ENCODE results near the gene LGALS4.
"Not testable (repeated sequence)": the region's sequence is repeated elsewhere in the genome, so short reads cannot be mapped to it uniquely, and the experiment has no call there.

The LGALS4 gene

DNA sequence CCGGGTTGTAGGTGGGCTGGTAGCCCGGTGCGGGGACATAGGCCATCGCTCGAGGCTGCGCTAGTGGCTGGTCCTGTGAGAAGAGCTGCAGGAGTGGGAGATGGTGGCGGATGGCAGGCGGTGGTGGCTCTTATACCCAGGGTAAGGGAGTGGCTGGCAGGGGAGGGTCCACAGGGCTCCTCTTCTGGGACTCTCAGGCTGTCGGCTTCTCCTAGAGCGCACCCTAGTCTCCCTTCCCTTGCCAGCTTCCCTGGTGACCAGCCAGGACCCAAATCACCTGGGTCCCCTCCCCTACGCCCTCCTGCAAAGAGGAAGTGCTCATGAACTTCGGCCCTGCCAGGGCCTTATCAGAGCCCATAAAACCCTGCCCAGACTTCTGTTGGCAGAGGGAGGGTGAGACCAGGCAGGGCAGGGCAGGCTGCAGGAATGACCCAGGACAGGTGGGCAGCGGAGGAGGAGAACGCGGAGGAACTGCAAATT lies at the start of gene LGALS4:
LGALS4 (minus strand) TSS at position 105 of the 480 bp plus-strand sequence; CDS start at position 46, 59 bp downstream.
- no peak for DNase-seq (ENCODE audit: low read depth in 2 of 2)

DNA sequence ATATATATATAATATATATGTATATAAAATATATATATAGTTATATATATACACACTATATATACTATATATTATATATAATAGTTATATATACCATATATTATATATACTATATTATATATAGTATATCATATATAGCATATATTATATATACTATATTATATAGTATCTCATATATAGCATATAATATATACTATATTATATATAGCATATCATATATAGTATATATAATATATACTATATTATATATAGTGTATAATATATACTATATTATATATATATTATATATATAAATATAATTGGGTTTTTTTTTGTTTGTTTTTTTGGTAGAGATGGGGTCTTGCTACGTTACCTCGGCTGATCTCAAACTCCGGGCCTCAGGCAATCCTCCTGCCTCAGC lies 48.6 kb upstream of the LGALS4 start:
- no peak for DNase-seq (ENCODE audit: low read depth in 2 of 2)

DNA sequence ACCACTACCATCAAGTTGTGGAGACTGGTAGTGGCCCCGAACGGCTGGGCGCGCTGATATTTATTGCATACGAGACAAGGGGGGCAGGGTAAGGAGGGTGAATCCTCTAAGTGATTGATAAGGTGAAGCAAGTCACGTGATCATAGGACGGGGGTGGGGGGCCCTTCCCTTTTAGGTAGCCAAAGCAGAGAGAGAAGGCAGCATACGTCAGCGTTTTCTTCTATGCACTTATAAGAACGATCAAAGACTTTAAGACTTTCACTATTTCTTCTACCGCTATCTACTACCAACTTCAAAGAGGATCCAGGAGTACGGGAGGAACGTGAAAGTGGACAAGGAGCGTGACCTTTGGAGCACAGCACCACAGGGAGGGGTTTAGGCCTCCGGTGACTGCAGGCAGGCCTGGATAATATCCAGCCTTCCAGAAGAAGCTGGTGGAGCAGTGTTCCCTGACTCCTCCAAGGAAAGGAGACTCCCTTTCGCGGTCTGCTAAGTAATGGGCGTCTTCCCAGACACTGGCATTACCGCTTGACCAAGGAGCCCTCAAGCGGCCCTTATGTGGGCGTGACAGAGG lies 47.0 kb upstream of the LGALS4 start:
- DNase-seq (ENCODE audit: low read depth in 2 of 2) = not testable (repeated sequence)

DNA sequence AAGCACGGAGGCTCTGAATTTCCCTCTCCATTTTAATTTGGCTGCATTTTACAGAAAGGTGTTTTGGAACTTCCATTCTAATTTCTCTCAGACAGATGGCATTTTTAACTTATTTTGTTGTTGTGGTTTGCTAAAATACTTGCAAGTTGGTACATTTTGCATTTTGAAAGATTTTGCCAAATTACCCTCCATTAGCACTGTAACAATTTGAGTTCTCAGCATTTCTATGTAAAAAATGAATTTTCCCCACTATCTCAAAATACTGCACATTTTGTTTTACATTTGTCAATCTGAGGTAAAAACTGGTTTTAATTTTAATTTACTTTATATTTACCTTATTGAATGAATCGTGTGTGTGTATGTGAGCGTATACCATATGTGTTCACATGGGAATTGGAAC lies 44.1 kb upstream of the LGALS4 start:
- DNase-seq (ENCODE audit: low read depth in 2 of 2) = no peak

DNA sequence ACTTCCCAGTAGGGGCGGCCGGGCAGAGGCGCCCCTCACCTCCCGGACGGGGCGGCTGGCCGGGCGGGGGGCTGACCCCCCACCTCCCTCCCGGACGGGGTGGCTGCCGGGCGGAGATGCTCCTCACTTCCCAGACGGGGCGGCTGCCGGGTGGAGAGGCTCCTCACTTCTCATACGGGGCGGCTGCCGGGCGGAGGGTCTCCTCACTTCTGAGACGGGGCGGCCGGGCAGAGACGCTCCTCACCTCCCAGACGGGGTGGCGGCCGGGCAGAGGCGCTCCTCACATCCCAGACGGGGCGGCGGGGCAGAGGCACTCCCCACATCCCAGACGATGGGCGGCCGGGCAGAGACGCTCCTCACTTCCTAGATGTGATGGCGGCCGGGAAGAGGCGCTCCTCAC lies 43.0 kb upstream of the LGALS4 start:
- DNase-seq (ENCODE audit: low read depth in 2 of 2) = not testable (repeated sequence)

DNA sequence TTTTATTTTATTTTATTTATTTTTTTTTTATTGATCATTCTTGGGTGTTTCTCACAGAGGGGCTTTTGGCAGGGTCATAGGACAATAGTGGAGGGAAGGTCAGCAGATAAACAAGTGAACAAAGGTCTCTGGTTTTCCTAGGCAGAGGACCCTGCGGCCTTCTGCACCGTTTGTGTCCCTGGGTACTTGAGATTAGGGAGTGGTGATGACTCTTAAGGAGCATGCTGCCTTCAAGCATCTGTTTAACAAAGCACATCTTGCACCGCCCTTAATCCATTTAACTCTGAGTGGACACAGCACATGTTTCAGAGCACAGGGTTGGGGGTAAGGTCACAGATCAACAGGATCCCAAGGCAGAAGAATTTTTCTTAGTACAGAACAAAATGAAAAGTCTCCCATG lies 42.2 kb upstream of the LGALS4 start:
- not testable (repeated sequence) for DNase-seq (ENCODE audit: low read depth in 2 of 2)

- no peak for DNase-seq (ENCODE audit: low read depth in 2 of 2)
Observed at GRCh38 chr19:38853214-38853613, 40.5 kb upstream of the LGALS4 start.

- DNase-seq (ENCODE audit: low read depth in 2 of 2) = peak; percentile 45 to 53
Observed at GRCh38 chr19:38852231-38853044, 39.7 kb upstream of the LGALS4 start.

DNA sequence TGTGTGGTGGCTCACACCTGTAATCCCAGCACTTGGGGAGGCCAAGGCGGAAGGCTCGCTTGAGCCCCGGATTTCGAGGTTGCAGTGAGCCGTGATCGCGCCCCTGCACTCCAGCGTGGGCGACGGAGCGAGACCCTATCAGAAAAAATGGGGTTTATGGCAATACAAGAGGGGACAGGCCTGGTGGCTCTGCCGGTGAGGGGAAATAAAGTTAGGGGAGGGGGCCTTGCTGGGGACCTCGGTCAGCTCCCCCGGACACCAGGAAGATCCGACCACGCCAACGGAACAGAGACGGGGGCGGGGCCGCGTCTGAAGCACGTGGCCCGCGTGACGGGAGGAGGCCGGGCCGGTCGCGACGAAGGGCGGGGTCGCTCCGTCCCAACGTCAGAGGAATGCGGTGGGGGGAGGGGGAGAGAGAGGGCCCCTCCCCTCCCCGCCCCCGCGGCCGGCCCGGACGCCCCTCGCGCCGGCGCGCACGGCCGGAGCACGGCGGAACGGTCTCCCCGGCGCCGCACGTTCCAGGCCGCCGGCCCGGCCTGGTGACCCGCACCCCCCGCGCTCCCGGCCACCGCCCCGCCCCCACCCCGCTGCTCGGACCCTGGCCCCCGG lies 39.0 kb upstream of the LGALS4 start:
- DNase-seq (ENCODE audit: low read depth in 2 of 2) = peak; percentile 87 to 90

- no peak for DNase-seq (ENCODE audit: low read depth in 2 of 2)
Observed at GRCh38 chr19:38850976-38851621, 38.4 kb upstream of the LGALS4 start.

GRCh38 chr19:38850436-38850975 lies 37.8 kb upstream of the LGALS4 start:
- peak in 1 of 2 donors; percentile 98 for DNase-seq (ENCODE audit: low read depth in 2 of 2)

DNA sequence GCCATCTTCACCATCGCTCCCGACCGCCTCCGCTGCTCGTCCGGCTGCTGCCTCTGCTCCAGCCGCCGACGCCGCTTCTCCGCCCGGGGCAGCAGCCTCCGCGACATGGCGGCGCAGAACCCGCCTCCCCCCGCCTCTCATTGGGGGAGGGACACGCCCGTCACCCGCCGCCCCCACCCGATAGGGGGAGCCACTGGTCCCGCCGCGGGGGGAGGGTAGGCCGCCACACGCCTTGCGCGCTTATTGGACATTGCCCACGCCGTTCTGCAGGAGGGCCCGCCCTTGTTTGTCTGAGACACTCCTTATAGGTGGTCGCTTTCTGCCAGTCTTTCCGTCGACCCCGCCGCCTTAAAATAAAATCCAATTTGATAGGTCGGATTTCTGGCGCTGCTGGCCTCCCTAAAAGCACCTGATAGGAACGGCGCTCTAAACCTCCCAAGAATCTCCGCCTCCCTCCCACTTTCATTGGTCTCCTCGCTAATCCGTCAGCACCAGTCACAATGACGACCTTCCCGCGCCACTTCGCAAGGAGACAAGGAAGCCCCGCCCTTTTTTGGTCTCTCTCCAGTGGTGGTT lies 37.2 kb upstream of the LGALS4 start, which contains the start of gene HNRNPL:
HNRNPL (minus strand) TSS at position 127 of the 576 bp plus-strand sequence; CDS start at position 107, 20 bp downstream.
- peak; percentile 98 to 99 for DNase-seq (ENCODE audit: low read depth in 2 of 2)

- peak; percentile 98 to 99 for DNase-seq (ENCODE audit: low read depth in 2 of 2)
Observed at GRCh38 chr19:38849147-38849859, 36.6 kb upstream of the LGALS4 start.

DNA sequence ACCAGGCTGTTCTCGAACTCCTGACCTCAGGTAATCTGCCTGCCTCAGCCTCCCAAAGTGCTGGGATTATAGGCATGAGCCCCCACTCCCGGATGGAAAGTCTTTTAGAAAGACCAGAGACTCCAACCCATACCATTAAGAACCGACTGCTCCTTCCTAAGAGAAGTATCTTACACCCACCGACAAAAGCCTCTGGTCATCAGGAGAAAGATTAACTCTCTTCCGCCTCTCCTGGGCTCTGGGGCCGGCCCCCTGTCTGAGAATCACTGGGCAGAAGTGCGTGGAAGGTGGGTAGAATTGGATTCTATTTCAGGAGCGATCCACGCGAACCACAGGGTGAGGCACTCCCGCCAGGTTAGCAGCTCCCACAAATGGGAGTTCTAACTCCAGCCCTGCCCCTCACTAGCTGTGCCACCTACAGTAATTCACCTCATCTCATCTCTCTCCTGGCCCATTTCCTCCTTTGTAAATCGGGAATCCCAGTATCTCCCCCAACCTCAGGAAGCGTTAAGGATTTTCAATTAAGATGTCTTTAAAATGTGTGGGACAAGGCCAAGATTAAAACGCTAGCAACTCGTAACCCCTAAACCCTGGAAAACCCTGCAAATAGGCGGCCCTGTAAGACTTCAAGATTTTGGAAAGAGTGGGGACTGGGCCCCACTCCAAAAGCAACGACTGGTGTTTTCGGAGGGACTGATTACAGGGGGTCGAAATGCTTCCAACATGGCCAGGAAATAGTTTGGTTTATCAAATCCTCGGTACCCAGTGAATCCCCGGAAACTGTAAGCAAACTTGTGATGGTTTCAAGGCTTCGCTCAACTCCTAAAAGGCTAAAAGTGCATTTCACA lies 35.8 kb upstream of the LGALS4 start:
- DNase-seq (ENCODE audit: low read depth in 2 of 2) = no peak

GRCh38 chr19:38846097-38846496 lies 33.4 kb upstream of the LGALS4 start:
- DNase-seq (ENCODE audit: low read depth in 2 of 2) = no peak

DNA sequence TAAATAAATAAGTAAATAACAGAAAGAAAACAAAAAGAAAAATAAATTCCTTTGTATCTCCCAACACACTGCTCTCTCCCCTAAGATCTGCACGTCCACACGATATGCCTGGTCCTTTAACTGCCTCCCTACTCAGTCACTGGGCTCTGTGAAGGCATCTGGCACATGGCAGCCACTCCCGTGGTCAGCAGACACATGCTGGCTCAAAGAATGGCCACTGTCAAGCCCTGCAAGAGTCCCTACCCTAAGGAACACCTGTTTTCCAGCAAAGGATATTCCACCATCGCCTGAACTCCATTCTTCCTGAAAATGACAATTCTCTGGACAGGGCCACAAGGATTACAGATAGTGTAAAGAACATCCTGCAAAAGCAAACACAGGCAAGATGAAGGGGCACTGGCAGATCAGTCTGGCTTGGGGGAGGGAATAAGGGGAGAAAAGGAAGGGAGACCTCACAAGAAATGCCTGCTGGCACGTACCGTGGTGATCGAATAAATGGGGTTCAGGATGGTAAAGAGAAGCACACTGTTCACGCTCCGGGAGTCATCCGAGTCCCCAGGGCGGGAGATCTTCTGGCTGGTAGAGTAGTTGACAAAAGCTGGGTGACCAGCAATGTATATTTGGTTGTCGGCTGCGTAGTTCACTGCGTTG lies 32.8 kb upstream of the LGALS4 start:
- no peak for DNase-seq (ENCODE audit: low read depth in 2 of 2)

GRCh38 chr19:38844093-38844686 lies 31.4 kb upstream of the LGALS4 start:
- no peak for DNase-seq (ENCODE audit: low read depth in 2 of 2)

DNA sequence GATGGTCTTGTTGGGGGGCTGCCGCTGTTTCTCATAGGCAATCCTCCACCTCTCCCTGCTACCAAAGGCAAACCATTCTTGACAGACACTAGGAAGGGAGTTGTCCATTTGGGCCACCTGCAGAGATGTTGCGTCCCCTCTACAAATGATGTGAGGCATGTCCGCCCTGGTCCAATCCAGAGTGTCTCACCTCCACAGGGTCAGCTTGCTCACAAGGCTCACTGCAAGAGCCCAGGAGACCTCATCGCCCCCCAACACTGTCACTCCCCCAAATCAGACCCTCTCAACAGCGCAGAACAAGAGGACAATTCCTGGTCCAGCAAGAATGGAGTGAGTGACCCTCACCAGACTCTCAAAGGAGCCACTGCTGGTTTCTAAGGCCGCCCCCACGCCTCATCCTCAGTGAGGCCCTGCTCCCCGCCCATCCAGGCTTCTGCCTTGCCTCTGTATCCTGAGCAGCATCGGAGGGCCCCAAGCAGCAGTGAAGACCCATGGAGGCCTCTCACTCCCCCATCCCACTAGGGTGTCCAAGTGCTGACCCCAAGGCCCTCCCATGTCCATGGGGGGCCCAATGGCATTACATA lies 30.5 kb upstream of the LGALS4 start:
- no peak for DNase-seq (ENCODE audit: low read depth in 2 of 2)

Data from stimulated activated CD8-positive, alpha-beta memory T cell treated with anti-CD3 and anti-CD28 coated beads, Interleukin-15, amount 100 ng/mL, for 48 hours (primary cell).